ENCODE results near the gene SOWAHA. TPM values are rescaled to one million over a fixed set of nuclear protein-coding genes. Genes with fewer than 3 reads are reported as not detected.

Gene SOWAHA
- total and polyA plus RNA-seq, 9 donors = 0.05 to 2.2 (median 0.48) TPM; not detected in 1

DNA sequence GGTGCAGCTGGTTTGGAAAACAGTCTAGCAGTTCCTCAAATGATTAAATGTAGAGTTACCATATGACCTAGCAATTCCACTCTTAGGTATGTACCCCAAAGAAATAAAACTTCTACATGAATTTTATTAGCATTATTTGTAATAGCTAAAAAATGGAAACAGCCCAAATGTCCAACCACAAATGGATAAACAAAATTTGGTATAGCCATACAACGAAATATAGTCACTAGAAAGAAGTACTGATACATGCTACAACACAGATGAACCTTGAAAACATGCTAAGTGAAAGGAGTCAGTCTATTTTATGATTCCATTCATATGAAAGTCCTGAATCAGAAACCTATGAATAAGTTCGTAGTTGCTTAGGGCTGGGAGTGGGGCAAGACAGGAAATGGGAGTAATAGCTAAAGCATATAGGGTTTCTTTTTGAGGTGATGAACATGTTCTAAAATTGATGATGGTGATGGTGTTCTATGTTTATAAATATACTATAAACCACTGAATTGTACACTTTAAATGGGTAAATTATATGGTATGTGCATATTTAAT is 46.9 kb downstream of the SOWAHA start:
- no peak overlapping the region for H3K27ac ChIP-seq
- no peaks in the 10 kb centered on the region for H3K9me3 ChIP-seq
- H3K27me3 ChIP-seq = no peaks in the 10 kb centered on the region
- DNase-seq = no peak
- no peaks in the 10 kb centered on the region for H3K4me1 ChIP-seq (ENCODE audit: insufficient read depth)
- 62 to 69% (median 68%) methylated on average over 2 of the region's 2 CpGs for WGBS, 3 donors
- TF ChIP-seq, protein P1, sequence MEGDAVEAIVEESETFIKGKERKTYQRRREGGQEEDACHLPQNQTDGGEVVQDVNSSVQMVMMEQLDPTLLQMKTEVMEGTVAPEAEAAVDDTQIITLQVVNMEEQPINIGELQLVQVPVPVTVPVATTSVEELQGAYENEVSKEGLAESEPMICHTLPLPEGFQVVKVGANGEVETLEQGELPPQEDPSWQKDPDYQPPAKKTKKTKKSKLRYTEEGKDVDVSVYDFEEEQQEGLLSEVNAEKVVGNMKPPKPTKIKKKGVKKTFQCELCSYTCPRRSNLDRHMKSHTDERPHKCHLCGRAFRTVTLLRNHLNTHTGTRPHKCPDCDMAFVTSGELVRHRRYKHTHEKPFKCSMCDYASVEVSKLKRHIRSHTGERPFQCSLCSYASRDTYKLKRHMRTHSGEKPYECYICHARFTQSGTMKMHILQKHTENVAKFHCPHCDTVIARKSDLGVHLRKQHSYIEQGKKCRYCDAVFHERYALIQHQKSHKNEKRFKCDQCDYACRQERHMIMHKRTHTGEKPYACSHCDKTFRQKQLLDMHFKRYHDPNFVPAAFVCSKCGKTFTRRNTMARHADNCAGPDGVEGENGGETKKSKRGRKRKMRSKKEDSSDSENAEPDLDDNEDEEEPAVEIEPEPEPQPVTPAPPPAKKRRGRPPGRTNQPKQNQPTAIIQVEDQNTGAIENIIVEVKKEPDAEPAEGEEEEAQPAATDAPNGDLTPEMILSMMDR (IDR thresholded peaks at IDR 0.05) = no peak
- TF ChIP-seq EP300 (IDR thresholded peaks at IDR 0.05) (no peak), POLR2A (IDR thresholded peaks at IDR 0.05) (no peak)
- intact Hi-C loops (cut with DNase I) = no loop called here
- H3K4me3 ChIP-seq = no peak overlapping the region
- H3K36me3 ChIP-seq = no peaks in the 10 kb centered on the region

DNA sequence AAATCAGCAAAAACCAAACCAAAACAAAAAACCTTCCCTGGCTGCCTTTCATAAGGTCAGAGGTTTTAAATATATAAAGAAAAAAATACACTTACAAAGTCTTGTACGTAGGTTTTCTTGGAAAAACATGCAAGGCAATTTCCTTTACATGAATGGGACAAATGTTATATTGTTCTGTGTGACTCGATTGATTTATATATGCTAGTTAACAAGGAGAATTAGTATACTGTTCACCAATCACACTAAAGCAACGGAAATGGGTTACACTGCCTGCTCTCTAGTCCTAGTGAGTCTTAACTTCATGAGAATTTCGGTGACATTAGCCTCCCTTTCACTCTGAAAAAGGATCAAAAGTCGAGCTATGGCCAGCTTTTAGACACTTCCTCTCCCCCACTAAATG is 47.6 kb downstream of the SOWAHA start:
- Histone ChIP-seq H3K9me3 (no peaks in the 10 kb centered on the region), H3K4me3 (no peak overlapping the region), H3K4me1 (ENCODE audit: insufficient read depth) (no peaks in the 10 kb centered on the region), H3K36me3 (no peaks in the 10 kb centered on the region), H3K27me3 (no peaks in the 10 kb centered on the region), H3K27ac (no peak overlapping the region)
- TF ChIP-seq EP300 (IDR thresholded peaks at IDR 0.05) = no peak
- TF ChIP-seq, protein P1 (IDR thresholded peaks at IDR 0.05) = no peak
- no peak for TF ChIP-seq POLR2A (IDR thresholded peaks at IDR 0.05)
- intact Hi-C loops (cut with DNase I) = no loop called here
- DNase-seq = no peak
- WGBS, 3 donors = 62 to 67% (median 64%) methylated on average over 5 of the region's 5 CpGs

DNA sequence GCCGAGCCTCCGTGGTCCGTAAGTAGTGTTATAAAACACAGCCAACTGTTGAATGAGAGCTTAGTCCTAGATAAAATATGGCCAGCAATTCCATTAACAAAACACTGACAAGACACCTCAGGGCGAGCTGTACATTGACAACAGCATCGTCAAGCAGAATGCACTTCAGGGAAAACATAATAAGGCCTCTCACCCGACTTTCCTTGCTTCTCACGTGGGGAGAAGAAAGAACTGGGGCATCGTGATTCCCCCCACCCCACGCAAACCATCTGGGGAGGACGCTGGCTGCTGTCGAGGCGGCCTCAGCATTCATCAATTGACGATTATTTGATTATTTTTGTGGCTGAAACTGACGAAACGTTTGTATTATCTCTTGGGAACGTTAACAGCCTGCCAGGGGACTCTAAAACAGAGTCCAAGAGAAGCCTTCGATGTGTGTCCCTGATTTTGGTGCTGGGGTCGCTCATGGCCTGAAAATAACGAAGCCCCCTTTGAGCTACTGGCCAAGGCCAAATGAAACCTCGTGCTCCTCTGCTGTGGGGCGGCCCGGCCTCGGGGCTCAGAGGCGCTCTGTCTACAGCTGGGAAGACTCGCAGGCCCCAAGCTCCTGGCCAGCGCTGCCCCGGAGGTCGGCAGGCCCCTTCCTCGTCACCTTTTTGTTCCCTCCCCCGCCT is 52.7 kb downstream of the SOWAHA start:
- intact Hi-C loops (cut with DNase I) = loop anchor here in 1 of 4 donors (2.0 kb wide), 1 partner anchor 97 kb away; the partner anchor contains the start of gene AFF4

More for the DNA sequence above, 52.7 kb downstream of the SOWAHA start:
- H3K9me3 ChIP-seq = no peaks in the 10 kb centered on the region
- TF ChIP-seq, protein P1 (IDR thresholded peaks at IDR 0.05) = peak in 1 of 3 donors; percentile 6
- TF ChIP-seq POLR2A (IDR thresholded peaks at IDR 0.05) = no peak
- no peak for DNase-seq
- H3K27me3 ChIP-seq = no peaks in the 10 kb centered on the region
- no peaks in the 10 kb centered on the region for H3K4me1 ChIP-seq (ENCODE audit: insufficient read depth)
- WGBS, 3 donors = 19 to 34% (median 21%) methylated on average over 23 to 30 of the region's 30 CpGs
- no peaks in the 10 kb centered on the region for H3K36me3 ChIP-seq
- H3K27ac ChIP-seq = peak overlapping the region; percentile 86 to 90
- peak overlapping the region; percentile 91 for H3K4me3 ChIP-seq

Small RNAs within 50 kb of the gene (small RNA-seq; reads per million reads assigned to genes)
- not detected for gene RNA5SP192

Other genes starting within 250 kb of the SOWAHA start
- gene IL13, start 155.1 kb upstream of the SOWAHA start, total RNA-seq = not detected
- not detected for gene IL13, start 155.1 kb upstream of the SOWAHA start, polyA plus RNA-seq
- gene IL4, start 139.3 kb upstream of the SOWAHA start, total RNA-seq = not detected
- gene IL4, start 139.3 kb upstream of the SOWAHA start, polyA plus RNA-seq = not detected
- gene KIF3A, start 75.8 kb upstream of the SOWAHA start, total RNA-seq = 10 to 100 TPM in 4 of 7 donors, 1 to 10 TPM in 3; 8.0 to 13.0 (median 11.3) TPM
- 1 to 10 TPM; 4.2 to 9.0 TPM for gene KIF3A, start 75.8 kb upstream of the SOWAHA start, polyA plus RNA-seq
- gene CCNI2, start 65.9 kb upstream of the SOWAHA start, total RNA-seq = 1 to 10 TPM in 1 of 7 donors, under 1 TPM in 1, not detected in 5; 0.10 to 1.4 TPM
- under 1 TPM; 0.32 to 0.67 TPM for gene CCNI2, start 65.9 kb upstream of the SOWAHA start, polyA plus RNA-seq
- 10 to 100 TPM; 18.7 to 54.5 (median 40.3) TPM for gene SEPTIN8, start 36.1 kb upstream of the SOWAHA start, total RNA-seq
- gene SEPTIN8, start 36.1 kb upstream of the SOWAHA start, polyA plus RNA-seq = 10 to 100 TPM; 23.5 to 36.8 TPM
- gene SHROOM1, start 17.3 kb downstream of the SOWAHA start, total RNA-seq = 10 to 100 TPM in 3 of 7 donors, 1 to 10 TPM in 4; 3.8 to 22.4 (median 8.9) TPM
- gene SHROOM1, start 17.3 kb downstream of the SOWAHA start, polyA plus RNA-seq = 1 to 10 TPM; 4.1 to 5.9 TPM
- under 1 TPM in 5 of 7 donors, not detected in 2; 0.20 to 0.31 (median 0.27) TPM for gene GDF9, start 53.2 kb downstream of the SOWAHA start, total RNA-seq
- under 1 TPM; 0.60 to 0.93 TPM for gene GDF9, start 53.2 kb downstream of the SOWAHA start, polyA plus RNA-seq
- 100 to 1,000 TPM in 6 of 7 donors, 10 to 100 TPM in 1; 91.4 to 231 (median 222) TPM for gene UQCRQ, start 53.3 kb downstream of the SOWAHA start, total RNA-seq
- 100 to 1,000 TPM; 136 to 220 TPM for gene UQCRQ, start 53.3 kb downstream of the SOWAHA start, polyA plus RNA-seq
- 1 to 10 TPM; 1.0 to 2.2 (median 1.3) TPM for gene LEAP2, start 60.4 kb downstream of the SOWAHA start, total RNA-seq
- gene LEAP2, start 60.4 kb downstream of the SOWAHA start, polyA plus RNA-seq = 1 to 10 TPM in 1 of 2 donors, under 1 TPM in 1; 0.64 to 1.3 TPM
- gene AFF4, start 150.3 kb downstream of the SOWAHA start, total RNA-seq = 100 to 1,000 TPM in 1 of 7 donors, 10 to 100 TPM in 6; 56.6 to 114 (median 83.3) TPM
- gene AFF4, start 150.3 kb downstream of the SOWAHA start, polyA plus RNA-seq = 10 to 100 TPM; 19.5 to 56.9 TPM
- gene ZCCHC10, start 213.2 kb downstream of the SOWAHA start, total RNA-seq = 10 to 100 TPM; 14.0 to 19.3 (median 17.3) TPM
- 10 to 100 TPM; 13.4 to 14.5 TPM for gene ZCCHC10, start 213.2 kb downstream of the SOWAHA start, polyA plus RNA-seq
- 10 to 100 TPM; 25.0 to 82.3 (median 61.1) TPM for gene HSPA4, start 238.7 kb downstream of the SOWAHA start, total RNA-seq
- gene HSPA4, start 238.7 kb downstream of the SOWAHA start, polyA plus RNA-seq = 10 to 100 TPM; 18.8 to 86.3 TPM

Data from ovary (tissue), 9 donors.